ENCODE measurements around the gene FBXL13. TPM values are rescaled to one million over a fixed set of nuclear protein-coding genes. Genes with fewer than 3 reads are reported as not detected.

The FBXL13 gene
- total RNA-seq, 1 experiment from 2014 or later: 0.43 TPM

GRCh38 chr7:102916426-102916825, 158.2 kb downstream of the FBXL13 start:
- H3K4me1 Mint-ChIP-seq (ENCODE audit: low read depth, unreplicated experiment): no peaks in the 10 kb centered on the region
- ChIA-PET POLR2A (no interaction called here), CTCF (no interaction called here)
- no peaks in the 10 kb centered on the region for H3K36me3 Mint-ChIP-seq (ENCODE audit: insufficient read depth, unreplicated experiment)
- Histone ChIP-seq H3K9me3 (no peaks in the 10 kb centered on the region), H3K36me3 (ENCODE audit: control insufficient read depth, insufficient read depth, low read length) (no peaks in the 10 kb centered on the region), H3K4me3 (ENCODE audit: low read depth, low read length) (no peak overlapping the region), H3K4me1 (no peaks in the 10 kb centered on the region), H3K27me3 (replicated peaks; ENCODE audit: control insufficient read depth, insufficient read depth, low read length) (no peaks in the 10 kb centered on the region)
- no peaks in the 10 kb centered on the region for H3K27me3 Mint-ChIP-seq (ENCODE audit: insufficient read depth, unreplicated experiment)
- TF ChIP-seq, protein P1, sequence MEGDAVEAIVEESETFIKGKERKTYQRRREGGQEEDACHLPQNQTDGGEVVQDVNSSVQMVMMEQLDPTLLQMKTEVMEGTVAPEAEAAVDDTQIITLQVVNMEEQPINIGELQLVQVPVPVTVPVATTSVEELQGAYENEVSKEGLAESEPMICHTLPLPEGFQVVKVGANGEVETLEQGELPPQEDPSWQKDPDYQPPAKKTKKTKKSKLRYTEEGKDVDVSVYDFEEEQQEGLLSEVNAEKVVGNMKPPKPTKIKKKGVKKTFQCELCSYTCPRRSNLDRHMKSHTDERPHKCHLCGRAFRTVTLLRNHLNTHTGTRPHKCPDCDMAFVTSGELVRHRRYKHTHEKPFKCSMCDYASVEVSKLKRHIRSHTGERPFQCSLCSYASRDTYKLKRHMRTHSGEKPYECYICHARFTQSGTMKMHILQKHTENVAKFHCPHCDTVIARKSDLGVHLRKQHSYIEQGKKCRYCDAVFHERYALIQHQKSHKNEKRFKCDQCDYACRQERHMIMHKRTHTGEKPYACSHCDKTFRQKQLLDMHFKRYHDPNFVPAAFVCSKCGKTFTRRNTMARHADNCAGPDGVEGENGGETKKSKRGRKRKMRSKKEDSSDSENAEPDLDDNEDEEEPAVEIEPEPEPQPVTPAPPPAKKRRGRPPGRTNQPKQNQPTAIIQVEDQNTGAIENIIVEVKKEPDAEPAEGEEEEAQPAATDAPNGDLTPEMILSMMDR (IDR thresholded peaks at IDR 0.05; ENCODE audit: insufficient read depth in 1 of 2, low read depth in 1 of 2, low read length in 1 of 2, severe bottlenecking in 1 of 2, unreplicated experiment in 1 of 2): no peak
- intact Hi-C loops (cut with micrococcal nuclease; ENCODE audit: unreplicated experiment): no loop called here
- H3K9me3 Mint-ChIP-seq (ENCODE audit: unreplicated experiment): no peaks in the 10 kb centered on the region
- no peak overlapping the region for H3K27ac Mint-ChIP-seq (ENCODE audit: unreplicated experiment)
- no TSS peak for BruUV-seq (replicated peaks)
- DNase-seq: no peak
- H3K4me3 Mint-ChIP-seq (ENCODE audit: unreplicated experiment): no peak overlapping the region

GRCh38 chr7:102914585-102914984, 160.0 kb downstream of the FBXL13 start:
- no peaks in the 10 kb centered on the region for H3K4me1 Mint-ChIP-seq (ENCODE audit: low read depth, unreplicated experiment)
- no peaks in the 10 kb centered on the region for H3K9me3 ChIP-seq
- TF ChIP-seq, protein P1 (IDR thresholded peaks at IDR 0.05; ENCODE audit: insufficient read depth in 1 of 2, low read depth in 1 of 2, low read length in 1 of 2, severe bottlenecking in 1 of 2, unreplicated experiment in 1 of 2): no peak
- DNase-seq: no peak
- POLR2A ChIA-PET: no interaction called here
- H3K27me3 ChIP-seq (replicated peaks; ENCODE audit: control insufficient read depth, insufficient read depth, low read length): no peaks in the 10 kb centered on the region
- CTCF ChIA-PET: no interaction called here
- no peaks in the 10 kb centered on the region for H3K36me3 ChIP-seq (ENCODE audit: control insufficient read depth, insufficient read depth, low read length)
- H3K4me1 ChIP-seq: no peaks in the 10 kb centered on the region
- H3K36me3 Mint-ChIP-seq (ENCODE audit: insufficient read depth, unreplicated experiment): no peaks in the 10 kb centered on the region
- no peaks in the 10 kb centered on the region for H3K9me3 Mint-ChIP-seq (ENCODE audit: unreplicated experiment)
- intact Hi-C loops (cut with micrococcal nuclease; ENCODE audit: unreplicated experiment): no loop called here
- no peak overlapping the region for H3K4me3 ChIP-seq (ENCODE audit: low read depth, low read length)
- no peaks in the 10 kb centered on the region for H3K27me3 Mint-ChIP-seq (ENCODE audit: insufficient read depth, unreplicated experiment)
- H3K4me3 Mint-ChIP-seq (ENCODE audit: unreplicated experiment): no peak overlapping the region
- no TSS peak for BruUV-seq (replicated peaks)
- no peak overlapping the region for H3K27ac Mint-ChIP-seq (ENCODE audit: unreplicated experiment)

DNA sequence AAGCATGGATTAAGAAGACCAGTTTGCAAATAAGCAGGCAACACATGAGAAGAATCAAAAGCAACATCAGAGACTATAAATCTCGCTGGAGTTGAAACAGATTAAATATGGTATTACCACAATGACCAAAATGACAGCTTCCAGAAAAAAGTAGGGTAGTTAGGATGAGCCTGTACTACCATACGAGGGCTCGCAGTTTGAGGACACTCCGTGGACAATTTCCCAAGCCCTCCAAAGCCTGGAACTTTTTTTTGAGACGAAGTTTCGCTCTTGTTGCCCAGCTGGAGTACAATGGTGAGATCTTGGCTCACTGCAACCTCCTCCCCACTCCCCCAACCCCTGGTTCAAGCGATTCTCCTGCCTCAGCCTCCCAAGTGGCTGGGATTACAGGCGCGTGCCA, 160.8 kb downstream of the FBXL13 start:
- Mint-ChIP-seq H3K4me1 (ENCODE audit: low read depth, unreplicated experiment) (no peaks in the 10 kb centered on the region), H3K36me3 (ENCODE audit: insufficient read depth, unreplicated experiment) (no peaks in the 10 kb centered on the region), H3K27me3 (ENCODE audit: insufficient read depth, unreplicated experiment) (no peaks in the 10 kb centered on the region), H3K4me3 (ENCODE audit: unreplicated experiment) (no peak overlapping the region), H3K27ac (ENCODE audit: unreplicated experiment) (no peak overlapping the region), H3K9me3 (ENCODE audit: unreplicated experiment) (no peaks in the 10 kb centered on the region)
- intact Hi-C loops (cut with micrococcal nuclease; ENCODE audit: unreplicated experiment): no loop called here
- Histone ChIP-seq H3K36me3 (ENCODE audit: control insufficient read depth, insufficient read depth, low read length) (no peaks in the 10 kb centered on the region), H3K9me3 (no peaks in the 10 kb centered on the region), H3K4me3 (ENCODE audit: low read depth, low read length) (no peak overlapping the region), H3K4me1 (no peaks in the 10 kb centered on the region), H3K27me3 (replicated peaks; ENCODE audit: control insufficient read depth, insufficient read depth, low read length) (no peaks in the 10 kb centered on the region)
- ChIA-PET CTCF (no interaction called here), POLR2A (no interaction called here)
- TF ChIP-seq, protein P1 (IDR thresholded peaks at IDR 0.05; ENCODE audit: insufficient read depth in 1 of 2, low read depth in 1 of 2, low read length in 1 of 2, severe bottlenecking in 1 of 2, unreplicated experiment in 1 of 2): no peak
- DNase-seq: no peak
- no TSS peak for BruUV-seq (replicated peaks)

All from Caco-2 (cell line).